DMS53 treated with DMSO at 0.1 percent for 48 hours (cell line): Measurements from ENCODE around the gene EXT2.

Source experiments
- DNase-seq: peaks from one replicate; lab custom pipeline; 2025; ENCODE audit not compliant: unreplicated experiment; lab: John Stamatoyannopoulos, UW

Gene EXT2

GRCh38 chr11:44235765-44236201 is 140.3 kb downstream of the EXT2 start:
- DNase-seq = no peak

DNA sequence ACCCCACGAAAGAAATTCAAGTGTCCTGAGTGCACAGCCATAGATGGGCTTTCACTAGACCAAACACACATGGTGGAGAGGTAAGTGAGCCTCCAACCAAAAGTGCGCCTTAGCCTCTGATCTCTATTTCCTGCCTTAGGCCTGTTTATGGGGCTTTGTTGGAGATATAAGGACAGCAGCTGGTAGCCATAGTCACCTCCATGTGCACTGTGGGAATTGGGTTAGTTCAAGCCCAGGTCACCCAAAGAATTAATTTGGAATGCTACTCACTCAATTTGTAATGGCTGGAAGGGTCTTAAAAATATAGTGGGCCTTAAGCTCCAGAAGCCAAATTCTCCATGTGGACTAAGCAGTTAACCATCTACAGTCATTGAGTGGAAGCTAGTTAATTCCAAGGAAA is 140.8 kb downstream of the EXT2 start:
- no peak for DNase-seq

GRCh38 chr11:44237156-44237555 is 141.7 kb downstream of the EXT2 start:
- no peak for DNase-seq

DNA sequence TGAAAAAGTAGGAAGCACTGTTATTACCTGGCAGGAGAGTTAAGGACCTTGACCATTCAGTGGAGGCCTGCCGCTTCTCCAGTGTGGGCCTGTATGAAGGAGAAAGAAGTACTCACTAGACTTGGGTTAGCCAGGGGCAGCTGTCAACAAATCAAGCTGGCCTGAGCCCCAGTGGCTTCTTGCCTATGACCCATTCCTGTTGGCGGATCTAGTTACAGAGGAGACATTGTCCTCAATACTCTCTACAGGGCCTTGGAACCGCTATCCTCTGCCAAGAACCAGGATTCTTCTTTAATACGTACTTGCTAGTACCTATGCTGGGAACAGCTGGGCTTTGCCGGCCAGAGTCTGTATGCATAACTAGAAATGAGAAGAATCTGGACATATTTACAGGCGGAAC is 146.4 kb downstream of the EXT2 start:
- DNase-seq = no peak

GRCh38 chr11:44243086-44243485 is 147.6 kb downstream of the EXT2 start:
- no peak for DNase-seq

DNA sequence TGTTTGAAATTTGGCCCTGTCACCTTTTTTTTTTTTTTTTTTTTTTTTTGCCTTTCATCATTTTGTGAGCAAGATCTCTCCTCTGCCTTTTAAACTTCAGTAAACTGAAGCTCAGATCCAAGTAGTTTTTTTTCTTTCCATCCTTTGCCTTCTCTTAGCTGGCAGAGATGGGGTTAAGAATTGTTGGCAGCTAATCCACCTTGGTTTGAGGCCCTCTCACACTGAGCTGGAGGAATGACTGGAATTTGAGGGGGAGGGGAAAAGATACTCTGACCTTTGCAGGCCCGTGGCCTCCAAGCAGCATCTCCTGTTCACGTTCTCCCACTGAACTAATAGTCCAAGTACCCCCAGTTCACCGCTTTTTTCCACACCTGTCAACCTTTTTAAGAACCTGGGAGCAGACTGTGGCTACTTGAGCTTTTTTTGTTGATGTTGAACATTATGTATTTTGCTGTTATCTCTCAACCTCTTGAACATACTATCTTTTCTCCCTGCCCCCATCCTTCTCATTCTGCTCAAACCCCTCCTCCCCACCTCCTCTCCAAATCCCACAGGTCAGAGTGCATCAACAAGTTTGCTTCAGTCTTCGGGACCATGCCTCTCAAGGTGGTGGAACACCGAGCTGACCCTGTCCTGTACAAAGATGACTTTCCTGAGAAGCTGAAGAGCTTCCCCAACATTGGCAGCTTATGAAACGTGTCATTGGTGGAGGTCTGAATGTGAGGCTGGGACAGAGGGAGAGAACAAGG is 148.3 kb downstream of the EXT2 start:
- DNase-seq = no peak

DNA sequence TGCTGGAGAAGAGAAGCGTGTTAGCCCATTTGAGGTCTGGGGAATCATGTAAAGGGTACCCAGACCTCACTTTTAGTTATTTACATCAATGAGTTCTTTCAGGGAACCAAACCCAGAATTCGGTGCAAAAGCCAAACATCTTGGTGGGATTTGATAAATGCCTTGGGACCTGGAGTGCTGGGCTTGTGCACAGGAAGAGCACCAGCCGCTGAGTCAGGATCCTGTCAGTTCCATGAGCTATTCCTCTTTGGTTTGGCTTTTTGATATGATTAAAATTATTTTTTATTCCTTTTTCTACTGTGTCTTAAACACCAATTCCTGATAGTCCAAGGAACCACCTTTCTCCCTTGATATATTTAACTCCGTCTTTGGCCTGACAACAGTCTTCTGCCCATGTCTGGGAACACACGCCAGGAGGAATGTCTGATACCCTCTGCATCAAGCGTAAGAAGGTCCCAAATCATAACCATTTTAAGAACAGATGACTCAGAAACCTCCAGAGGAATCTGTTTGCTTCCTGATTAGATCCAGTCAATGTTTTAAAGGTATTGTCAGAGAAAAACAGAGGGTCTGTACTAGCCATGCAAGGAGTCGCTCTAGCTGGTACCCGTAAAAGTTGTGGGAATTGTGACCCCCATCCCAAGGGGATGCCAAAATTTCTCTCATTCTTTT is 149.3 kb downstream of the EXT2 start:
- DNase-seq = no peak

DNA sequence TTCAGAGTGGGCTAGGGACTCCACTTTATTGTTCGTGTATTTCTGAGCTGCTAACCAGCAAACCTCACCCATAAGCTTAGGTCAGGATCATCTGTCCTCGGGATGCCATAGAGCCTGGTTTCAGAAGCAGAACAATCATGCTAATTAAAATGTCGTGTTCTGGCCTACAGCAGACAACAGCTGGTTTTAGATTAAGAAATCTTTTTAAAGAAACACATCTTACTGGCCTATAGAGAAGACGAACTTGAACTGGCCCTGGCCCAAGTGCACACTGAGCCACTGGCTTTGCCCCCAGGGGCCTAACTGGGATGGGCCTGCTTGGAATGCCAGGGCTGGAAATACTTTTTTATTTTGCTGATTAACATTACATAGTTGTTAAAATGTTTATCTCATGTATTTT is 151.2 kb downstream of the EXT2 start:
- DNase-seq = no peak

DNA sequence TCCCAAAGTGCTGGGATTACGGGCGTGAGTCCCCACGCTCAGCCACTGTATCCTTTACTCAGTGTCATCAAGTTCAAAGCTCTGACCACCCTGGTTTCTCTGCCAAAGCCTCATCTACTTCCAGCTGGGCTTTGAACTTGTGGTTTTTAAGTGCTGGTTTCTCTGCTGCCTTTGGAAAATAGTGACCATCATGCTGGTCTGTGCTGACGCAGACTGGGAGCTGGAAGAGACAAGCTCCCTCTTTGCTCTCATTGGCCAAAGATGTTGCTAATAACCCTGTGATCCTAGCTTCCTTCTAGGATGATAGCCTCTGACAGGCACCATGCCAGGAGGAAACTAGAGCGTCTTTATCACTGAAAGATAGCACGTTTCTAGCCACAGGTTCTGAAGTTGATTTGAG is 152.0 kb downstream of the EXT2 start:
- DNase-seq = no peak

DNA sequence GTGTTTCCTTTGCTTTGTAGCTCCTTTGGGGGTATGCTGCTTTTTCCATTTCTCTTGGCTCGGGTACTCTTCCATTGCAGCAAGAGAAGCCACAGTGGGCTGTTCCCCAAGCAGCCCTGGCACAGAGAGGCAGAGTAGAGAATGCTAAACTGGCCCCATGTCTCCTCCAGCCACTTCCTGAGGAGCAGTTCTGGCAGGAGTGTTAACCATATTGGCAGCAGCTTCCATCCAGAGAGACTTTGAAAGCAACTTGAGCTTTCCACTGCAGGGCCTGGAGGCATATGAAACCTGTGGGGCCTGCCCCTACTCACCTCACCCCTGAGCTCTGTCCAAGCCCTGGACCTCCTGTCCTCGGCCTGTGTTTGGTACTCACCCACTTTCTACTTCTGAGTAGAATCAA is 152.6 kb downstream of the EXT2 start:
- DNase-seq = no peak

DNA sequence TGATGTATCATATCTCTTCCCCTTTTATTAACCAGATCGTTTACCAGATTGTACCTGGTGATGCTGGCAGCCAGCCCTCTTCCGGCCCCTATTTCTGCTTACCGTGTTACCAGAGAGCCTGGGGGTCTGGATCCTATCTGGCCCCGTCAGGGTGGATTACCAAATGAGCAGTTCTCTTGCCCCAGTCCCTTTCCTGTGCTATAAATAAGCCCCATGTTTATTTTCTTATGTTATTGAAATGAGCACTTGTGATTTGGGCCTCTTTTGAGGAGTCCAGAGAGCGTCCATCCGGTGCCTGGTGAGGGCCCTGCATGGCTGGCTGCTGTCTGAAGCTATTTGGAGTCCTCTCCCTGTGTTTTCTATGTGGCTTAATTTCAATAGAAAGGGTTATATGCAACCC is 154.9 kb downstream of the EXT2 start:
- no peak for DNase-seq

GRCh38 chr11:44252999-44253602 is 157.6 kb downstream of the EXT2 start:
- no peak for DNase-seq

GRCh38 chr11:44255406-44256071 is 160.1 kb downstream of the EXT2 start:
- no peak for DNase-seq

- DNase-seq = no peak
Observed at GRCh38 chr11:44256673-44257291, 161.3 kb downstream of the EXT2 start.

DNA sequence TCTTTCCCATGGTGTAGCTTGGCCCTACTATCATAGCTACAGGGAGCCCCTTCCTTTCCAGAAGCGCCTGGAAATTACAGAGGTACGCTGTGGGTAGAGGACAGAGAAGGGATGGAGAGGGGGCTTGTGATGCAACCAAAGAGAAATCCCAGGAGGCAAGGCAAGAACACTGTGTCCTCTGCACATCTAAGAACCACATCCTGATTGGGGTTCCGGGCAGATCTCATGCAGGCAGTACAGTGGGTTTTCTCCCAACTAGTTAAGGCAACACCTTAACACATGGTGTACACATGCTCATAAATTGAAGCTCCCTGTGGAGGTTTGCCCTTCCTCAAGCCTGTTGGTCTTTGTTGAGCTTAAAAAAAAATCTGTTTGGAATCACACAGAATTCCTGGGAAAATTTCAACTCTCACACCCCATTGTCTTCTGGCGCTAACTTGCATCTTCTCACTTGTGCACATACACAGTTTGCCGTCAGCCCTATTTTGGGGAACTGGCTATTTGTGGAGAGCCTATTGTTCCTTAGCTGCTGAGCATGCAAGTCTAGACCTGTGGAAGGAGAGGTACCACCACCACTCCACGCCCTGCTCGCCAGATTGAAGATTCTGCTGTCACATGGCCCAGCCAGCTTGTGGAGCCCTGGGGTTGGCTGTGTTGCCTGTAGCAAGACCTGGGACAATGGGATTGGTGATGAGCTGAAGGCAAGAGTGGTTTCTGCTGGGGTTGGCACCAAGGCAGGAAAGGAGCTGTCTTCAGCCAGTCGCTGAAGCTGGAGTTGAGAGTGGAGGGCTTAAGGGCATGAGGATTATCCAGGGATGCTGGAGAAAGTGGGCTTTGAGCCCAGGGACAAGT is 162.1 kb downstream of the EXT2 start:
- no peak for DNase-seq

DNA sequence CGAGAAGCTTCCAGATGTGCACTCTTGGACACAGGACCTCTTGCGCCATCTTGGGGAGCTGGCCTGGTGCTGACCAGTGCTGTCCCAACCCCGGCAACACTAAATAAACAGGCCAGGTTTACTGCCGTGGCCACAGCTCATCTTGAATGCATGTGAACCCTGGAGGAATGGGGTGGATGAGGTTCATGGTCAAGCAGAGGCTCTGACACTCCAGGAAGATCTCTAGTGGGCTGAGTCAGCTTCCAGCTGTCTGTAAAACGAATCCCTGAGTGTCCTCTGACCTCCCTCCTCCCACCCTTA is 162.7 kb downstream of the EXT2 start:
- DNase-seq = no peak

- DNase-seq = no peak
Observed at GRCh38 chr11:44258839-44259420, 163.5 kb downstream of the EXT2 start.

DNA sequence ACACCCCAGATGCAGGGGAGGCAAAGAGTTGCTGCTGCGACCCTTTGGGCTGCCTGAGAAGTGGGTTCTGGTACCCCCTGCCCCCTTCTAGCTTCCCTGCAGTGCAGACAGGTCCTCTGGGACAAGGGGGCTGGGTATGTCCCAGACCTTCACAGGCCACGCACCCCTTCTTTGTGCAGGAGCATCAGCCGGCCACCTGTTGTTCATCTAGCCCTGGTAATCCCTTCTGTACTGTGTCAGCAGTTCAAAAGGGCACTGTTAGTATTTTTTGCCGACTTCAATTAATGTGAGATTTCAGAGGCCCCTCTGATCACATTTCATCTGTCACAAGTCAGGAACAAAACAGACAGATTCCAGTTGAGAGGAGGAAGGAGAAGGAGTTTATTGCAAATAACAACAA is 164.6 kb downstream of the EXT2 start:
- no peak for DNase-seq

DNA sequence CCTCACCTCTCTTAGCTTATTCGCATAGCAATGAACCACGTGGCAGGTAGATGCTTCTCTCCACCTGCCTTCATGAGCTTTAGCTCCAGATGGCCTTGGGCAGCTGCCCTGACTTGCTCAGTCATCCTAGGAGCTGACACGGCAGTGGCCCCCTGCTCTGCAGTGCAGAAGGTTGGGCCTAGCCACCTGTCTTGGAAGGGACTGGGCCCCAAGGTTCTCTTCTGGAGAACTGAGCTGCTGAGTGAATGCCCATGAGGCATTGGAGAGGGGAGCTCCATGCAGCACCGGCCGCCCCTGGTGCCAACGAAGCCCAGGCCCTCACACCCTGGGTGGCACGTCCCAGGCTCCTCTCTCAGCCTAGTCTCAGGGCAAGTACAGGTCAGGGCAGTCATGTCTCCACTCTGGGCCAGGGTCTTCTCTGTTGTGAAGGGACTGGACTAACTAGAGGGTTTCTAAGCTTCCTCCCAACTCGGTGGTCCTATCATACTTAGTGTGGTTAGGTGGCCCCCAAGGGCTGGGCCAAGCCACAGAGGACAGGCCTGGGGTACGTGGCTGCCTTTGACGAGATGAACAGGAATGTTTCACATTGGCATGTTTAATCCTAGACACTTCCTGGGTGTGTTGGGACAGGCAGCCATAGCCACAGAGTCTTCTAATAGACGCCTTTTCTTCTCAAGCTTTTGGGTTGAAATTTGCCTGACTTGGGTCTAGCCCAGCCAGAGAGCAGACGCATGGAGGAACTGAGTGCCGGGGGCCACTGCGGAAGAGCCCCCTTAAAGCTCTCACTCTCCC is 166.5 kb downstream of the EXT2 start:
- no peak for DNase-seq
